Measurements from ENCODE around the gene ERMP1. TPM values are rescaled to one million over a fixed set of nuclear protein-coding genes. Genes with fewer than 3 reads are reported as not detected.
"Not testable (repeated sequence)": the region's sequence is repeated elsewhere in the genome, so short reads cannot be mapped to it uniquely, and the experiment has no call there.

Gene ERMP1
- total and polyA plus RNA-seq, 2 donors (not counting 3 experiments of a cell fraction or from before 2014, with no cell fraction given) = 9.7 to 16.6 TPM

DNA sequence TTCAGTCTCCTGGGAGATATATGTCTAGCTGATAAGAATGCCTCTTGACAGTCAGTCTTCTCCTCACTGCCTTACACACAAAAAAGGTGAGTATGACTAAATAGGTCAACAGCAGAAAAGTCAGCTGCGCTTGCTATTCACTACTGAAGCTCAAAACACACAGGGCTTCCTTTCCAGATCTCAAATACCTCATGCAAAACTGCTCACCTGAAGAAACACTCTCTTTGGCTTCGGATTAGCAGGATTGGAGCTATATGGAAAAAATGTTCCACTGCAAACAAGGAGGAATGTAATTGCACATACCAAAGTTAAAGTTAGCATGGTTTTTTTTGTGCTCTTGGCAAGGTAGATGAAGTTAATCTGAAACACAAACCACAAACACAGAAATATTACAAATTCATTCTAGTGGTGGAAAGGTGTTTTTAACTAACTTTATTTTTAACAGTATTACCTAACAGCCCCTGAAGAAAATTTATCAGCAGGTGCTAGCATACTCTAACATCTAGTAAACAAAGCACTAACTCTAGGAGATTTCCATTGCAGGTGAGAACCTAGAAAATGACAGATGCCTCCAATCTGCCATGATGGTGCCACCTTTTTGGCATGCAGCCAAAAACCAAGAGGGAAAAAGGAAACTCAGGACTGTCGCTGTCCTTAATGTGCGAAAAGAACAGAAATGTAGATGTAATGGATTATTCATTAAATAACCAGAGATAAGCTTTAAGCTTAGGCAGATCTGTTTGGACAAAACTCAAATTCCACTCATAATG lies 31.8 kb downstream of the ERMP1 start:
- DNase-seq (ENCODE audit: low read depth, low spot score) = peak; percentile 31
- H3K9me1 ChIP-seq (replicated peaks; ENCODE audit: control insufficient read depth, extremely low read depth, insufficient read depth, low read length) = no peaks in the 10 kb centered on the region
- no peaks in the 10 kb centered on the region for H4K20me1 ChIP-seq (replicated peaks; ENCODE audit: control insufficient read depth, extremely low read depth, insufficient read depth, low read length)
- no peak overlapping the region for H3K27ac ChIP-seq (ENCODE audit: insufficient read depth, low read depth, low read length)
- no peak overlapping the region for H3K9ac ChIP-seq (replicated peaks; ENCODE audit: extremely low read depth, insufficient read depth, low read length)
- CTCF ChIA-PET = interaction anchor here (0.6 to 2.9 kb wide), 4 partner anchors 32 to 936 kb away, joined by 3 to 21 read pairs (median 5); partner anchors contain the start of gene ERMP1
- TF ChIP-seq, protein P1, sequence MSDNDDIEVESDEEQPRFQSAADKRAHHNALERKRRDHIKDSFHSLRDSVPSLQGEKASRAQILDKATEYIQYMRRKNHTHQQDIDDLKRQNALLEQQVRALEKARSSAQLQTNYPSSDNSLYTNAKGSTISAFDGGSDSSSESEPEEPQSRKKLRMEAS (IDR thresholded peaks at IDR 0.05; ENCODE audit: insufficient read depth, insufficient read length) = no peak
- TF ChIP-seq EZH2 (IDR thresholded peaks at IDR 0.05; ENCODE audit: borderline replicate concordance, low read depth, low read length, severe bottlenecking) (no peak), JUN (IDR thresholded peaks at IDR 0.05; ENCODE audit: borderline replicate concordance, insufficient read depth, insufficient read length, low read depth) (no peak), MYC (IDR thresholded peaks at IDR 0.05; ENCODE audit: low read depth, low read length) (no peak), POLR2AphosphoS5 (IDR thresholded peaks at IDR 0.05; ENCODE audit: insufficient read depth, low read depth, low read length) (no peak), FOS (IDR thresholded peaks at IDR 0.05; ENCODE audit: borderline replicate concordance, insufficient read depth, low read length) (no peak), GATA2 (IDR thresholded peaks at IDR 0.05; ENCODE audit: insufficient read depth, insufficient read length, low read depth, low read length) (no peak)
- TF ChIP-seq, protein P2, sequence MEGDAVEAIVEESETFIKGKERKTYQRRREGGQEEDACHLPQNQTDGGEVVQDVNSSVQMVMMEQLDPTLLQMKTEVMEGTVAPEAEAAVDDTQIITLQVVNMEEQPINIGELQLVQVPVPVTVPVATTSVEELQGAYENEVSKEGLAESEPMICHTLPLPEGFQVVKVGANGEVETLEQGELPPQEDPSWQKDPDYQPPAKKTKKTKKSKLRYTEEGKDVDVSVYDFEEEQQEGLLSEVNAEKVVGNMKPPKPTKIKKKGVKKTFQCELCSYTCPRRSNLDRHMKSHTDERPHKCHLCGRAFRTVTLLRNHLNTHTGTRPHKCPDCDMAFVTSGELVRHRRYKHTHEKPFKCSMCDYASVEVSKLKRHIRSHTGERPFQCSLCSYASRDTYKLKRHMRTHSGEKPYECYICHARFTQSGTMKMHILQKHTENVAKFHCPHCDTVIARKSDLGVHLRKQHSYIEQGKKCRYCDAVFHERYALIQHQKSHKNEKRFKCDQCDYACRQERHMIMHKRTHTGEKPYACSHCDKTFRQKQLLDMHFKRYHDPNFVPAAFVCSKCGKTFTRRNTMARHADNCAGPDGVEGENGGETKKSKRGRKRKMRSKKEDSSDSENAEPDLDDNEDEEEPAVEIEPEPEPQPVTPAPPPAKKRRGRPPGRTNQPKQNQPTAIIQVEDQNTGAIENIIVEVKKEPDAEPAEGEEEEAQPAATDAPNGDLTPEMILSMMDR (IDR thresholded peaks at IDR 0.05; ENCODE audit: extremely low read depth in 1 of 2, insufficient read depth in 1 of 2, low read depth in 1 of 2, low read length in 2 of 2) = no peak
- no peaks in the 10 kb centered on the region for H3K27me3 ChIP-seq (ENCODE audit: control insufficient read depth in 2 of 2, insufficient read depth in 2 of 2, low read length in 2 of 2)
- no peaks in the 10 kb centered on the region for H3K79me2 ChIP-seq (ENCODE audit: control insufficient read depth, insufficient read depth, low read length)
- POLR2A ChIA-PET = interaction anchor here (0.5 kb wide), 1 partner anchor 118 kb away, joined by 3 read pairs; no protein-coding TSS in a partner anchor
- no peaks in the 10 kb centered on the region for H3K9me3 ChIP-seq (replicated peaks; ENCODE audit: control insufficient read depth, insufficient read depth, low read length)
- peaks cover 2% of the 10 kb centered on the region for H3K4me1 ChIP-seq (ENCODE audit: control insufficient read depth, extremely low read depth, insufficient read depth, low read length)
- no peak overlapping the region for H3K4me2 ChIP-seq (ENCODE audit: insufficient read depth, low read length)
- H2AFZ ChIP-seq (ENCODE audit: low read depth, low read length) = no peak overlapping the region
- no peak for FAIRE-seq
- dilution Hi-C loops (cut with MboI; ENCODE audit: extremely low pct_ligation_motif_present, low sequenced_read_pairs) (no loop called here), intact Hi-C loops (cut with micrococcal nuclease) (no loop called here)
- no peaks in the 10 kb centered on the region for H3K36me3 ChIP-seq (ENCODE audit: control insufficient read depth in 2 of 2, extremely low read depth in 1 of 2, insufficient read depth in 2 of 2, low read length in 2 of 2)
- no TSS peak for BruUV-seq (replicated peaks)
- H3K4me3 ChIP-seq (replicated peaks in 1 of 3; ENCODE audit: insufficient read depth in 1 of 3, low read depth in 1 of 3, low read length in 3 of 3) = no peak overlapping the region

DNA sequence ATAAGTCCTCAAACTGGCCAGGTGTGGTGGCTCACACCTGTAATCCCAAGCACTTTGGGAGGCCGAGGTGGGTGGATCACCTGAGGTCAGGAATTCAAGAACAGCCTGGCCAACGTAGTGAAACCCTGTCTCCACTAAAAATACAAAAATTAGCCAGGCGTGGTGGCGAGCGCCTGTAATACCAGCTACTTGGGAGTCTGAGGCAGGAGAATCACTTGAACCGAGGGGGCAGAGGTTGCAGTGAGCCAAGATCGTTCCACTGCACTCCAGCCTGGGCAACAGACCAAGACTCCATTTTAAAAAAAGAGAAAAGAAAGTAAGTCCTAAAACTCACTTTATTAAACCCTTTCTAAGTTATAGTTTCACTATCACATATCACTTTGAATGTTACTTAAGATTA lies 32.5 kb downstream of the ERMP1 start:
- H3K4me1 ChIP-seq (ENCODE audit: control insufficient read depth, extremely low read depth, insufficient read depth, low read length); DNase-seq (ENCODE audit: low read depth, low spot score); H3K4me2 ChIP-seq (ENCODE audit: insufficient read depth, low read length); H3K9ac ChIP-seq (replicated peaks; ENCODE audit: extremely low read depth, insufficient read depth, low read length); H3K36me3 ChIP-seq (ENCODE audit: control insufficient read depth in 2 of 2, extremely low read depth in 1 of 2, insufficient read depth in 2 of 2, low read length in 2 of 2); H3K79me2 ChIP-seq (ENCODE audit: control insufficient read depth, insufficient read depth, low read length); BruUV-seq (replicated peaks); H4K20me1 ChIP-seq (replicated peaks; ENCODE audit: control insufficient read depth, extremely low read depth, insufficient read depth, low read length); H3K27me3 ChIP-seq (ENCODE audit: control insufficient read depth in 2 of 2, insufficient read depth in 2 of 2, low read length in 2 of 2); intact Hi-C loops (cut with micrococcal nuclease); H3K27ac ChIP-seq (ENCODE audit: insufficient read depth, low read depth, low read length); dilution Hi-C loops (cut with MboI; ENCODE audit: extremely low pct_ligation_motif_present, low sequenced_read_pairs); H3K9me3 ChIP-seq (replicated peaks; ENCODE audit: control insufficient read depth, insufficient read depth, low read length); H2AFZ ChIP-seq (ENCODE audit: low read depth, low read length); H3K9me1 ChIP-seq (replicated peaks; ENCODE audit: control insufficient read depth, extremely low read depth, insufficient read depth, low read length); FAIRE-seq; H3K4me3 ChIP-seq (replicated peaks in 1 of 3; ENCODE audit: insufficient read depth in 1 of 3, low read depth in 1 of 3, low read length in 3 of 3): not testable (repeated sequence)
- POLR2A ChIA-PET = interaction anchor here (0.5 kb wide), 1 partner anchor 118 kb away, joined by 3 read pairs; no protein-coding TSS in a partner anchor
- CTCF ChIA-PET = interaction anchor here (1.4 to 2.9 kb wide), 3 partner anchors 33 to 254 kb away, joined by 5 to 21 read pairs (median 5); partner anchors contain the start of gene ERMP1

Measured in endothelial cell of umbilical vein (primary cell).